ENCODE measurements around the gene OR51I2. TPM values are rescaled to one million over a fixed set of nuclear protein-coding genes. Genes with fewer than 3 reads are reported as not detected.
A peak's percentile ranks its signal among the peaks of the same experiment; 100 is the strongest.

Gene OR51I2
- total RNA-seq, 2 donors from 2014 or later: not detected

DNA sequence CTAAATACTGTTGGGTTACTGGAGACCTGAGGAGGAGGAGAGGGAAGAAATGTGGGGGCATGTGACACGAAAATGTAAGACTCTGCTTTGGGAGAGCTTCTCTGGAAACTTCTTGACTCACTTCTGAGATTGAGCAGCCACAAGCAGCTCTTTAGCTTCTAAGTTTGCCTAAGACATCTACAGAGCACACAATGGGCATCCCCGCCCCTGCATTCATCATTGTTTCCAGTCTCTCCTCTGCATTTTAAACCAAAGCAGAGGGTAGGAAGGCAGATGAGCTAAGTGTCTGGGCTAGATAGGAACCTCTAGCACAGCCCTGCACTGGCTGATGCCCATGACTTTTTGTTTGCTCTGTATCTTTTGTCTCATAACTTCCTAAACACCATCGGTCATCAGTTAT, 37.3 kb downstream of the OR51I2 start:
- peaks cover 0 to 1% of the 10 kb centered on the region in 2 donors for H3K9me3 Mint-ChIP-seq
- H3K4me1 Mint-ChIP-seq (ENCODE audit: low read depth): no peaks in the 10 kb centered on the region
- DNase-seq (peak; percentile 2 to 4), ATAC-seq (replicated peaks in 1 of 2) (peak; percentile 73 to 85)
- H3K27me3 Mint-ChIP-seq (ENCODE audit: low read depth): peaks cover 13% of the 10 kb centered on the region
- H3K4me3 Mint-ChIP-seq: no peak overlapping the region
- no peak overlapping the region for H3K27ac Mint-ChIP-seq
- no peaks in the 10 kb centered on the region for H3K36me3 Mint-ChIP-seq (ENCODE audit: insufficient read depth in 2 of 2)

DNA sequence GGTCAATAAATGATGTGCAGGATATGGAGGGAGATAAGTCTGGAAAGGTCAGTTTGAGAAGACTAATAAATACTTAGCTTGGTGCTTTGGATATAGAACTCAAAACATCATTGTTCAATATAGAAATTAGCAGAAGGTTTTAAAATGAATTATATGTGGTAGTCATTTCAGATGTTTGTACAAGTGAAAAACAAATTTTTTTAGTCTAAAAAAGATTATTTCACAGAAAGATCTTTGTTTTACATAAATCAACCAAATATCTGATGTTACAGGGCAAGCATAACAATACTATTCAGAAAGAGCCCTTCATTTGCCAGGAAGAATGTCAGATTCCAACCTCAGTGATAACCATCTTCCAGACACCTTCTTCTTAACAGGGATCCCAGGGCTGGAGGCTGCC, 39.3 kb downstream of the OR51I2 start, which contains the start of gene OR52D1:
TSS of gene OR52D1 (plus strand) at position 301 of the 400 bp plus-strand sequence. CDS start at position 323, 22 bp downstream.
- Mint-ChIP-seq H3K27me3 (ENCODE audit: low read depth) (peaks cover 14% of the 10 kb centered on the region), H3K27ac (no peak within 1 kb of the TSS), H3K4me1 (ENCODE audit: low read depth) (no peaks in the 10 kb centered on the region), H3K4me3 (no peak within 1 kb of the TSS), H3K9me3 (peaks cover 0 to 1% of the 10 kb centered on the region in 2 donors), H3K36me3 (ENCODE audit: insufficient read depth in 2 of 2) (no peaks in the 10 kb centered on the region)
- ATAC-seq (replicated peaks in 1 of 2) (no peak), DNase-seq (no peak)

DNA sequence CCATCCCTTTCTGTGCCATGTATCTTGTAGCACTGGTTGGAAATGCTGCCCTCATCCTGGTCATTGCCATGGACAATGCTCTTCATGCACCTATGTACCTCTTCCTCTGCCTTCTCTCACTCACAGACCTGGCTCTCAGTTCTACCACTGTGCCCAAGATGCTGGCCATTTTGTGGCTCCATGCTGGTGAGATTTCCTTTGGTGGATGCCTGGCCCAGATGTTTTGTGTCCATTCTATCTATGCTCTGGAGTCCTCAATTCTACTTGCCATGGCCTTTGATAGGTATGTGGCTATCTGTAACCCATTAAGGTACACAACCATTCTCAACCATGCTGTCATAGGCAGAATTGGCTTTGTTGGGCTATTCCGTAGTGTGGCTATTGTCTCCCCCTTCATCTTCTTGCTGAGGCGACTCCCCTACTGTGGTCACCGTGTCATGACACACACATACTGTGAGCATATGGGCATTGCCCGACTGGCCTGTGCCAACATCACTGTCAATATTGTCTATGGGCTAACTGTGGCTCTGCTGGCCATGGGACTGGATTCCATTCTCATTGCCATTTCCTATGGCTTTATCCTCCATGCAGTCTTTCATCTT, 39.8 kb downstream of the OR51I2 start:
- Mint-ChIP-seq H3K36me3 (ENCODE audit: insufficient read depth in 2 of 2) (no peaks in the 10 kb centered on the region), H3K27ac (no peak overlapping the region), H3K9me3 (peaks cover 0 to under 1% of the 10 kb centered on the region in 2 donors), H3K27me3 (ENCODE audit: low read depth) (peaks cover 14% of the 10 kb centered on the region), H3K4me1 (ENCODE audit: low read depth) (no peaks in the 10 kb centered on the region), H3K4me3 (no peak overlapping the region)
- no peak for ATAC-seq (replicated peaks in 1 of 2)
- no peak for DNase-seq

DNA sequence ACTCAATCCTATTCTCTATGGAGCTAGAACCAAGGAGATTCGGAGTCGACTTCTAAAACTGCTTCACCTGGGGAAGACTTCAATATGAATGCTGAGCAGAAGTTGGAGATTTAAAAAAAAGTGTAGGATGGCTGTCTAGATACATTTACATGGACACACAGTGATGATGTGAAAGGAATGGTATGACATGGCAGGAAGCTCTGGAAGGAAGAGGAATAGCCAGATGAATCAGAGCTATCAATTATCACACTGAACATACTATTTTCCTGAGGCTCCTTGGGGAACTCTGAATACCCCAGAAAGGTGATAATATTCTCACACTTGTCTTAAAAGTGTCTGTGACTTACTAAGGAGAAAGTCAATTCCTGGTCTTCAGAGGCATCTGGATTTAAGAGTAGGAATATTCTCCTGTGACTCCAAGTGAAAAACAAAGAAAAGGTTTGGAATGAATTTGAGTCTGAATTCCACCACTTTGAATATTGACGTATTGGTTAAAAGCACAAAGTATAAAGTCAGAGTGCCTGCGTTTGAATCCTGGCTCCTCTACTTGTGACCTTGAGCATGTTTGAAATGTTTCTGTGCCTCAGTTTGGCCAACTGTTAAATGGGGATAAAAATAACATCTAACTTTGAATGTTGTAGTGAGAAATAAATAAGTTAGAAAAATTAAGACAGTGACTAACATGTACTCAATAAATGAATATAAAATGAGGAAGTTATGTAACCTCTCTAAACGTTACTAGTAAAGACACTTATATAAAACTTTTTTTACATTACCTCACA, 40.6 kb downstream of the OR51I2 start:
- DNase-seq (no peak), ATAC-seq (replicated peaks in 1 of 2) (no peak)
- H3K4me3 Mint-ChIP-seq: no peak overlapping the region
- no peaks in the 10 kb centered on the region for H3K9me3 Mint-ChIP-seq
- no peaks in the 10 kb centered on the region for H3K36me3 Mint-ChIP-seq (ENCODE audit: insufficient read depth in 2 of 2)
- H3K27ac Mint-ChIP-seq: no peak overlapping the region
- H3K27me3 Mint-ChIP-seq (ENCODE audit: low read depth): peaks cover 14% of the 10 kb centered on the region
- H3K4me1 Mint-ChIP-seq (ENCODE audit: low read depth): no peaks in the 10 kb centered on the region

DNA sequence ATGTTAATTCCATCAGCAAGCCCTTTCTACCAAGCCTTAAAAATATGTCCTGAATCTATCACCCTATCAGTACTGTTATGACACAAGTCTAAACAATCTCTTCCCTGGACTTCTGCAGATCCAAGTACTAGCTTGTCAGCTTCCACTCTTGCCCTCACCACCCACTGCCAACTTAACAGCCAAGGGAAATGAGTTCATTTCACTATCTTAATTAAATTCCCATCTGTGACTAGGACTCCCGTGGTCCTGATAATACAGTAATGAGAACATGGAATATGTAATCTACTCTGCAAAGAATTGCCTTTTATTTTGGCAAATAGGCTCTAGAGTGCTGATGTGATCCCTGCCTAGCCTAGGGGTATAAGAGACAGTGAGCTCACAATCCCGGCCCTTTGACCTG, 50.5 kb downstream of the OR51I2 start:
- no peaks in the 10 kb centered on the region for H3K36me3 Mint-ChIP-seq (ENCODE audit: insufficient read depth in 2 of 2)
- H3K27ac Mint-ChIP-seq: no peak overlapping the region
- no peaks in the 10 kb centered on the region for H3K4me1 Mint-ChIP-seq (ENCODE audit: low read depth)
- no peaks in the 10 kb centered on the region for H3K9me3 Mint-ChIP-seq
- H3K4me3 Mint-ChIP-seq: no peak overlapping the region
- ATAC-seq (replicated peaks in 1 of 2) (no peak), DNase-seq (no peak)
- peaks cover 13% of the 10 kb centered on the region for H3K27me3 Mint-ChIP-seq (ENCODE audit: low read depth)

DNA sequence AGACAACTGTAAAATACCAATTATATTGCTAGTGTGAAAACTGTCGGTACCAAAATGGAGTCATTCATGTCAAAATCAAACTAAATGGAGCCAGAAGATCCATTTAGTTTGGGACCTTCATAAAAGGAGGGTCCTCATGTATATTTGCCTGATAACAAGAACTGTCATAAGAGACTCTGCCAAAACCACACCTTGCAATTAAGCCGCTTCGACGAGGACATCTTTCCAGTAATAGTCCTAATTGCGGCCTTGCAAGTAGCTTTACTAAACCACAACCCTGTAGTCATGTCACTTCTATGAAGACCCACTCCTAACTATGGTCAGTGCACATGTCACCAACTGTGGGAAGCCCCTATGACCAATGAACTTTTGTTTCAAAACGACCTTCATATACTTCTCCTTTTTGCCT, 51.3 kb downstream of the OR51I2 start:
- DNase-seq (no peak), ATAC-seq (replicated peaks in 1 of 2) (no peak)
- no peak overlapping the region for H3K4me3 Mint-ChIP-seq
- H3K36me3 Mint-ChIP-seq (ENCODE audit: insufficient read depth in 2 of 2): no peaks in the 10 kb centered on the region
- H3K27me3 Mint-ChIP-seq (ENCODE audit: low read depth): peaks cover 10% of the 10 kb centered on the region
- no peaks in the 10 kb centered on the region for H3K9me3 Mint-ChIP-seq
- no peak overlapping the region for H3K27ac Mint-ChIP-seq
- H3K4me1 Mint-ChIP-seq (ENCODE audit: low read depth): no peaks in the 10 kb centered on the region

DNA sequence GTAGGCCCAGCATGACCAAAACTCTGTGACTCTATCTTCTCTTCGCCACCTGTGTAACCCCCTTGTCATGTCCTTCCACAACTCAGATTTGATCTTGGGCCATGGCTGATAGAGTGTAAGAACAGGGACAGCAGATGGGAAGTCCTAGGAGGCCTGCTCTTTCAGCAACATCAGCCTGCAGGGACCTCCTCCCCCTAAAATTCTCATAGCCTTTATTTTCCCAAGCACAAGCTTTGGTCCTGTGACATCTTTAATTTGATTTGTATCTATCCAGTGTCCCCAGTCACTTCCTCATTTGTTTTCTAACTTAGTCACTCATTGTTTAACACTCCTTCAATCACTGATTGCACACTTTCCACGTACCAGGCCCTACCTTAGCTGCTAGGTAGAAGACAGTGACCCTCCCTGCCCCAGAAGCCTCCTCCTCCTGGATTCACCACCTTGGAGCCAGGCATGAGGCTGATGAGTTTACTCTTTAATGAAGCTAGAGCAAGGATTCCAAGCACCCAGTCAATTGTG, 55.3 kb downstream of the OR51I2 start:
- no peak for ATAC-seq (replicated peaks in 1 of 2)
- H3K27ac Mint-ChIP-seq: no peak overlapping the region
- H3K9me3 Mint-ChIP-seq: no peaks in the 10 kb centered on the region

DNA sequence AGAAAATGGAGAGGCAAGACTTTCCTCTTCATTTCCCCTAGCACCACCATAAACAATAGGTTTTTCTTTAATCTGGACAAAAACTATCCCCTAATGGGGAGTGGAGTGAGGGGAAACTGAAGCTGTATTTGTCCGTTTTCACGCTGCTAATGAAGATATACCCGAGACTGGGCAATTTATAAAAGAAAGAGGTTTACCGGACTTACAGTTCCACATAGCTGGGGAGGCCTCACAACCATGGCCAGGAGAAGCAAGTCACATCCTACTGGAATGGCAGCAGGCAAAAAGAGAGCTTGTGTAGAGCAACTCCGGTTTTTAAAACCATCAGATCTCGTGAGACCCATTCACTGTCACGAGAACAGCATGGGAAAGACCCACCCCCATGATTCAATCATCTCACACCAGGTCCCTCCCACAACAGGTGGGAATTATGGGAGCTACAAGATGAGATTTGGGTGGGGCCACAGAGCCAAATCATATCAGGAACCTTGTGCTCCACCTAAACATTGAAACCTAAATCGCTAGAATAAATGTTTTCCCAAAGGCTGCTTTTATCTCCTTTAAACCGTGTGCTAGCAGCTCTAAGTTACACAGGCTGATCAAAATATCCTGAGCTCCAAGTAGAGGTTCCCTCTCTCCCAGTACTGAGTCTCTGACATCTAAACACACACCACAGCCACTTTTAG, 56.4 kb downstream of the OR51I2 start:
- Mint-ChIP-seq H3K36me3 (ENCODE audit: insufficient read depth in 2 of 2) (no peaks in the 10 kb centered on the region), H3K27me3 (ENCODE audit: low read depth) (peaks cover 7% of the 10 kb centered on the region), H3K27ac (no peak overlapping the region), H3K9me3 (no peaks in the 10 kb centered on the region), H3K4me3 (no peak overlapping the region), H3K4me1 (ENCODE audit: low read depth) (no peaks in the 10 kb centered on the region)
- ATAC-seq (replicated peaks in 1 of 2): no peak
- no peak for DNase-seq

More for the DNA sequence above, 55.3 kb downstream of the OR51I2 start:
- Mint-ChIP-seq H3K4me1 (ENCODE audit: low read depth) (no peaks in the 10 kb centered on the region), H3K27me3 (ENCODE audit: low read depth) (peaks cover 7% of the 10 kb centered on the region), H3K4me3 (no peak overlapping the region), H3K36me3 (ENCODE audit: insufficient read depth in 2 of 2) (no peaks in the 10 kb centered on the region)
- no peak for DNase-seq

Other genes with a start within 250 kb of the OR51I2 start
- gene OR51V1, start 248.6 kb upstream of the OR51I2 start, total RNA-seq: not detected
- not detected for gene HBB, start 222.3 kb upstream of the OR51I2 start, total RNA-seq
- under 1 TPM in 1 of 2 donors, not detected in 1; 0.46 TPM for gene HBD, start 214.8 kb upstream of the OR51I2 start, total RNA-seq
- gene HBG1, start 199.5 kb upstream of the OR51I2 start, total RNA-seq: not detected
- gene HBG2, start 194.5 kb upstream of the OR51I2 start, total RNA-seq: not detected
- not detected for gene HBE1, start 179.4 kb upstream of the OR51I2 start, total RNA-seq
- not detected for gene OR51B4, start 147.4 kb upstream of the OR51I2 start, total RNA-seq
- not detected for gene OR51B2, start 125.0 kb upstream of the OR51I2 start, total RNA-seq
- gene OR51B5, start 105.8 kb upstream of the OR51I2 start, total RNA-seq: under 1 TPM in 1 of 2 donors, not detected in 1; 0.30 TPM
- gene OR51B6, start 97.8 kb upstream of the OR51I2 start, total RNA-seq: not detected
- gene OR51M1, start 65.5 kb upstream of the OR51I2 start, total RNA-seq: not detected
- not detected for gene OR51Q1, start 27.2 kb upstream of the OR51I2 start, total RNA-seq
- not detected for gene OR51I1, start 7.8 kb upstream of the OR51I2 start, total RNA-seq
- gene OR52D1, start 39.4 kb downstream of the OR51I2 start, total RNA-seq: not detected
- gene UBQLN3, start 60.6 kb downstream of the OR51I2 start, total RNA-seq: not detected
- gene UBQLNL, start 67.4 kb downstream of the OR51I2 start, total RNA-seq: under 1 TPM in 1 of 2 donors, not detected in 1; 0.30 TPM
- not detected for gene OR52H1, start 99.2 kb downstream of the OR51I2 start, total RNA-seq
- gene OR52B6, start 131.6 kb downstream of the OR51I2 start, total RNA-seq: not detected
- 1 to 10 TPM in 1 of 2 donors, not detected in 1; 1.6 TPM for gene TRIM6, start 147.3 kb downstream of the OR51I2 start, total RNA-seq
- 10 to 100 TPM in 1 of 2 donors, 1 to 10 TPM in 1; 9.0 to 10.7 TPM for gene TRIM34, start 175.7 kb downstream of the OR51I2 start, total RNA-seq
- gene TRIM5, start 235.8 kb downstream of the OR51I2 start, total RNA-seq: 10 to 100 TPM; 12.9 to 19.4 TPM
- 100 to 1,000 TPM; 159 to 180 TPM for gene TRIM22, start 240.5 kb downstream of the OR51I2 start, total RNA-seq